Omental fat pad (tissue), 4 donors: Measurements from ENCODE around the gene CEP152. TPM values are rescaled to one million over a fixed set of nuclear protein-coding genes. Genes with fewer than 3 reads are reported as not detected.

Experiments used
- ATAC-seq: fragments of 150-250 bp; one replicate; pipeline ENCODE4 v1.9.1; 2016; ENCODE audit warnings: mild to moderate bottlenecking, moderate library complexity; ENCODE audit not compliant: low FRiP score
- DNase-seq: peaks from one replicate; pipeline ENCODE4 v3.0.0-alpha.2; 2019; ENCODE audit warnings: low spot score
- CTCF ChIP-seq, 3 donors: fragments of 450-650 bp; IDR thresholded peaks; one replicate each; pipeline ENCODE4 v1.5.1; 2016 to 2017; ENCODE audit warnings: antibody characterized with exemption in 3 of 3, mild to moderate bottlenecking in 3 of 3, moderate library complexity in 2 of 3
- total RNA-seq, 4 donors: library from RNA; depleted of rRNA; stranded (reverse); fragments of >200 nt; gene quantifications; one replicate each; pipeline ENCODE4 v1.1.0, GENCODE V29; 2016

Gene CEP152
- total RNA-seq, 4 donors from 2014 or later = 2.6 to 10.4 (median 5.1) TPM

- TF ChIP-seq CTCF (IDR thresholded peaks at IDR 0.05) = no peak
- no peak for DNase-seq
- ATAC-seq = no peak
These were observed 4.7 kb downstream of the CEP152 start for GRCh38 chr15:48806151-48806550.

DNA sequence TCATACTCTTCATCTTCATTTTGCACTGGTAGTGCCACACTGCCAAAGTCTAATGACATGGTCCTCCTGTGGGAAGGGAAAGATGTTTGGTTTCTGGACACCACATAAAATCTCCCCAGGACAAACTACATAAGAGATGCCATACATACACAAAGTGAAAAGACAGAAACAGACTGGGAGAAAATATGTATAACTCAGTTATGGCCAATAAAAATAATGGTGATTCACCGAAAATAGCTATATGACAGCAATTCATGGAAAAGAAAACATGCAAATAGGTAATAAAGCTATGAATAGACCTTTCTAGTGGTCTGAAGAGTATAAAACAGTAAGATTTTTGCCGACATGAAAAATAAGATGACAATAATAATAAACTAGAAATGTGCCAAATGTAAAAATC lies 5.3 kb downstream of the CEP152 start:
- no peak for ATAC-seq
- no peak for DNase-seq
- TF ChIP-seq CTCF (IDR thresholded peaks at IDR 0.05) = no peak

DNA sequence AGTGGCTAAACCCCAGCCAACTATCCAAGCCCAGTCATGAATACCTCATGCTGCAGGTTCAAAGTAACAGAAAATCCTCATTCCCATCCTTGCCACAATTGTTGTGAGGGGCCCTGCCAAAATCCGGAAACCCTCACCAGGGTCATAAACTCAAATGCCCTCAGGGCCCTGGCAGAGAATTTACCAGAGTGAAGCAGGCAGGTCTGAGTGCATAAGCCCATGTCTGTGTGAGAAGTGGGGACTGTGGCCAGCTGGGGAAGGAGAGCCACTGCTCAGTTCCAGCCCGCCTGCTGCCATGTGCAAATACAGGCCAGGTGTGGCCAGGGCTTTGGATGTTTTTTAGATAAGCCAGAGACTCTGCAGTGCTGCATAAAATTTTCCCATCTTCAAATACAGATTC lies 7.0 kb downstream of the CEP152 start:
- no peak for ATAC-seq
- no peak for DNase-seq
- TF ChIP-seq CTCF (IDR thresholded peaks at IDR 0.05) = no peak

DNA sequence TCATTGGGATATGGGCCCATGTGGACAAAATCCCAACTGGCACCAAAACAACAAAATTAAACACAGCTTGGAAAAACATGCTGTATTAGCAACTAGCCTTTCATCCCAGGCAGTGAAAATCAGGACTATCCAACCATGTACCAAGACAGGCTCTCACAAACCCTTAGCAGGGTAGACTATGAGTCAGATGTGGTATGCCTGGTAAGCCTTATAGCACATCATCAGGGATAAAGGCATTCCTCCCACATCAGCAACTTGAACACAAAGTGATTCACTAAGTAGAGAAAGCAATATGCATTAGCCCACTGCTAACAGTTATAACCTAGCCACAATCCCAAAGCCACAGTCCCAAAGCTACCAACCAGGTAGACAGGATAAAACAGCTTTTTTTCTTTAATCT lies 8.0 kb downstream of the CEP152 start:
- no peak for DNase-seq
- TF ChIP-seq CTCF (IDR thresholded peaks at IDR 0.05) = no peak
- ATAC-seq = peak; percentile 48

DNA sequence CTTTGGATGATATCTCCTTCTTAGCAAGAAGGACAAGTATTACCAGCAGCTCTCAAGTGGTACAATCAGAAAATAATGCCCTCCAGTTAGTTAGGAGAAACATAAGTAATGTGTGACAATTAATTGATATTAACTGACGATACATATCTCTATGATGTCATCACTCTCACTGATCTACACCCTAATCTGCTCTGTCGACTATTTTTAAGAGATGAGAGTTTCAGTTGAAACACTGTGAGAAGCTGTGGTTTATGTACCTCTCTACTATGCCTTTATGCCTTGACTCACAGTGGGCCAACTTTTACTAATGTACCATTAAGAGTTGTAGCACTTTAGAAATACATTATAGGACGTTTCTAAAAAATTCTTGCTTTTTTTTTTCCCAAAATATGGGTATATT lies 8.6 kb downstream of the CEP152 start:
- ATAC-seq = no peak
- DNase-seq = no peak
- TF ChIP-seq CTCF (IDR thresholded peaks at IDR 0.05) = no peak

DNA sequence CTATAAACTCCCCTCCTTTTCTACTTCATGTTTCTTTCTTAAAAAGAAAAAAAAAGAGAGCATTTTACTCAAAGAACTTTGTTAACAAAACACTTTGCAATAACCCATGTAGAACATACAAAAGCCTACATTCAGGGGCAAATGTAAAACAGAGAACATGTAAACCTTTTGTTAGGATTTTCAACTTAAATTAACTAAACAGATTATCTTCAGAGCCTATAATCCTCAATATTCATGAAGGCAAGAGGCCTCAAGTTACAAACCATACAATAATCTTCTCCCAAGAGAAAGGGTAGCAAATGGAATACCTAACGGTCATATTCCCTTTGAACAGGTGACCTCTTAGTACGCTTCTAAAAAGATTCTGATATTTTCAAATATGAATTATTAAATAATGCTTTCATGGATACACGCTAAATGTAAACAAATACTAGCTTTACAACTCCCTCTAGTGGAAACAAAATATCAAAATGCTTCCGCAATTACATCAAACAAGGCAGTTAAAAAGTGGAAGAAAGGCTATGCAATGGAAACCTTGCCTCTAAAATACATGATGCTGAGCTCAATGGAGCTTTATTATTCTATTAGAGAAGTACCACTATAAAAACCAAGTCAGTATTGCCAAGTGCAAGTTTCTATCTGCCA lies 9.9 kb downstream of the CEP152 start:
- no peak for DNase-seq
- ATAC-seq = no peak
- no peak for TF ChIP-seq CTCF (IDR thresholded peaks at IDR 0.05)

DNA sequence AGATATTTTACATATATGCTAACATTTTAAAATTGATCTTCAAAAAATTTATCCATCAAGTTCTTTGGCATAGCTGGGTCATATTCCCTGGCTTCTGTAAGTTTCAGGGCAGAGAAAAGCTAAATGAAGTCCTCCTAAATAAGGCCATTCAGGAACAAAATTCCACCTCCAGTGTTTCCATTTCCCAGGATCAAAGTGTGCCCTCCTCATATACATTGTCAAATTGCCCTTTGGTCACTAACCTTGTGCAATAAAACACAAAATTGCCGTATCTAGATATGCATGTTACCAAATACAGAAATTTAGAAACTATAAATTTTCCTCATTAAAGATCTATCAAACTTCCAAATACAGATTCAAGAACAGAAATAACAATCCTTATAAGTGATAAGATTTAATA lies 10.6 kb downstream of the CEP152 start:
- no peak for TF ChIP-seq CTCF (IDR thresholded peaks at IDR 0.05)
- ATAC-seq (no peak), DNase-seq (no peak)
